Thyroid gland (tissue), 4 donors: ENCODE results near the gene ACIN1. TPM values are rescaled to one million over a fixed set of nuclear protein-coding genes. Genes with fewer than 3 reads are reported as not detected.

ENCODE experiments used
- DNase-seq, 2 donors: peaks; one replicate each; pipeline ENCODE4 v3.0.0-alpha.2; 2019
- H3K27ac ChIP-seq, 3 donors: fragments of 200-600 bp; sonication (generic); 1 replicate in 2 of 3; 2 replicates in 1 of 3; pipeline ENCODE4 v1.5.1; 2016 to 2019; ENCODE audit warnings: mild to moderate bottlenecking in 1 of 3, moderate library complexity in 1 of 3
- H3K27me3 ChIP-seq: fragments of 200-600 bp; sonication (generic); one replicate; pipeline ENCODE4 v1.5.1; 2019
- H3K36me3 ChIP-seq, 2 donors: fragments of 200-600 bp; sonication (generic); one replicate each; pipeline ENCODE4 v1.5.1; 2016 to 2019
- H3K4me1 ChIP-seq, 2 donors: fragments of 200-600 bp; sonication (generic); one replicate each; pipeline ENCODE4 v1.5.1; 2017 to 2019
- H3K4me3 ChIP-seq, 3 donors: fragments of 200-600 bp; sonication (generic); replicated peaks in 1 of 3; 1 replicate in 2 of 3; 2 replicates in 1 of 3; pipeline ENCODE4 v1.5.1; 2016; ENCODE audit warnings: mild to moderate bottlenecking in 1 of 3
- H3K9me3 ChIP-seq: fragments of 200-600 bp; sonication (generic); one replicate; pipeline ENCODE4 v1.5.1; 2017
- POLR2A ChIP-seq, 2 donors: fragments of 450-650 bp; IDR thresholded peaks; one replicate each; pipeline ENCODE4 v1.6.1; 2017; ENCODE audit warnings: antibody characterized with exemption in 2 of 2, mild to moderate bottlenecking in 2 of 2, moderate library complexity in 1 of 2
- WGBS, 2 donors: methylation state at CpG; one replicate each; pipeline ENCODE4 v1.1.5; 2017; 5-methylcytosine and 5-hydroxymethylcytosine counted together
- intact Hi-C: fragments of 100-400 bp; cut with DNase I; formaldehyde crosslinking; loops from one replicate; pipeline ENCODE4 v1.15.1; 2023
- total RNA-seq, 4 donors: library from RNA; depleted of rRNA; stranded (reverse); fragments of >200 nt; gene quantifications; one replicate each; pipeline ENCODE4 v1.2.3, GENCODE V29; 2016
- TF ChIP-seq, protein P1 (sequence below), 6 experiments: fragments of 200-600 bp in 3 of 6; fragments of 450-650 bp in 3 of 6; sonication (generic) in 3 of 6; IDR thresholded peaks; one replicate each; pipeline ENCODE4 v1.5.1; 2016 to 2019; ENCODE audit warnings: antibody characterized with exemption in 6 of 6, mild to moderate bottlenecking in 2 of 6, inconsistent platforms in 1 of 6, moderate library complexity in 1 of 6

Gene ACIN1
- total RNA-seq, 4 donors from 2014 or later, result 143 to 195 (median 152) TPM

DNA sequence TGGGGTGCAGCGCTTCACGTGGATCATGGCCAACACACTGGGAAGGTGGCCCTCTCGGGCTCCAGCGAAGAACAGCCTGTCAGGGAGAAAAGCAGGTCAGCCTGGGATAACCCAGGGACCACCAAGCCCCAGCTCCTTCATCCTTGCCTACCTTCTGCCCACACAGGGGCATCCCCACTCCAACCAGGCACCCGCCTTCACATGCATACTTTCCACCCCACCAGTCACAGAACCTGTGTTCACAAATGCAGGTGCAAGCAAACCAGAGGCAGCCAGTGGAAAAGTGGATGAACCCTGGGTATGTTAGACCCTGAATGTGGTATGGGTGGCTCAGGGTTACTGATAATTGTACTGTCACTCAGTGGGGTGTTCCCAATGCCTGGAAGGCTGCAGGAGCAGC lies 36.5 kb upstream of the ACIN1 start:
- H3K27ac ChIP-seq, result no peak overlapping the region
- no peaks in the 10 kb centered on the region for H3K27me3 ChIP-seq
- H3K4me1 ChIP-seq, result no peaks in the 10 kb centered on the region
- H3K4me3 ChIP-seq, result no peak overlapping the region
- intact Hi-C loops, result no loop called here
- TF ChIP-seq POLR2A (IDR thresholded peaks at IDR 0.05), result no peak
- TF ChIP-seq, protein P1, sequence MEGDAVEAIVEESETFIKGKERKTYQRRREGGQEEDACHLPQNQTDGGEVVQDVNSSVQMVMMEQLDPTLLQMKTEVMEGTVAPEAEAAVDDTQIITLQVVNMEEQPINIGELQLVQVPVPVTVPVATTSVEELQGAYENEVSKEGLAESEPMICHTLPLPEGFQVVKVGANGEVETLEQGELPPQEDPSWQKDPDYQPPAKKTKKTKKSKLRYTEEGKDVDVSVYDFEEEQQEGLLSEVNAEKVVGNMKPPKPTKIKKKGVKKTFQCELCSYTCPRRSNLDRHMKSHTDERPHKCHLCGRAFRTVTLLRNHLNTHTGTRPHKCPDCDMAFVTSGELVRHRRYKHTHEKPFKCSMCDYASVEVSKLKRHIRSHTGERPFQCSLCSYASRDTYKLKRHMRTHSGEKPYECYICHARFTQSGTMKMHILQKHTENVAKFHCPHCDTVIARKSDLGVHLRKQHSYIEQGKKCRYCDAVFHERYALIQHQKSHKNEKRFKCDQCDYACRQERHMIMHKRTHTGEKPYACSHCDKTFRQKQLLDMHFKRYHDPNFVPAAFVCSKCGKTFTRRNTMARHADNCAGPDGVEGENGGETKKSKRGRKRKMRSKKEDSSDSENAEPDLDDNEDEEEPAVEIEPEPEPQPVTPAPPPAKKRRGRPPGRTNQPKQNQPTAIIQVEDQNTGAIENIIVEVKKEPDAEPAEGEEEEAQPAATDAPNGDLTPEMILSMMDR (IDR thresholded peaks at IDR 0.05), result no peak
- DNase-seq, result no peak
- WGBS, 2 donors, result 50 to 67% methylated on average over 3 to 5 of the region's 5 CpGs
- H3K9me3 ChIP-seq, result no peaks in the 10 kb centered on the region
- peaks cover 0 to 16% of the 10 kb centered on the region in 2 donors for H3K36me3 ChIP-seq

DNA sequence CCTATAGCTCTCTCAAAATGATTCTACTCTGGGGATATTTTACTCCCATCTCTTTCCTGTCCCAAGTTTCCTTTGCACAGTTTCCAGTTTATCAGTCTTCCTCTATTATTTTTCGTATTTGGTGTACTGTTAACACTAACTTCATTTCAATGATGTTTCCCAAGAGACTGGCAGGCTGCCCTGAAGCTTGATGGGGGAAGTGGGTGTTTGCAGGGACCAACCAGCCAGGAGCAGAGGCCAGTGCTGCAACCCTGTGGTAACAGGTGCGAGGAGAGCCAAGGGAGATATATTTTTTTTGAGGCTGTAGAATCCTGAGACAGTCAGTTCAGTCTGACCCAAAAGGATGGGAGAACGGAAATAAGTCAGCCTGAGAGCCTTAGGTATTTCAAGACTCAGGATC lies 35.9 kb upstream of the ACIN1 start:
- WGBS, 2 donors, result 74 to 77% methylated on average over 3 of the region's 3 CpGs
- no peak for TF ChIP-seq POLR2A (IDR thresholded peaks at IDR 0.05)
- TF ChIP-seq, protein P1 (IDR thresholded peaks at IDR 0.05), result no peak
- Histone ChIP-seq H3K4me3 (no peak overlapping the region), H3K36me3 (peaks cover 0 to 16% of the 10 kb centered on the region in 2 donors), H3K9me3 (no peaks in the 10 kb centered on the region), H3K27ac (no peak overlapping the region), H3K27me3 (no peaks in the 10 kb centered on the region), H3K4me1 (no peaks in the 10 kb centered on the region)
- no peak for DNase-seq
- intact Hi-C loops, result no loop called here

DNA sequence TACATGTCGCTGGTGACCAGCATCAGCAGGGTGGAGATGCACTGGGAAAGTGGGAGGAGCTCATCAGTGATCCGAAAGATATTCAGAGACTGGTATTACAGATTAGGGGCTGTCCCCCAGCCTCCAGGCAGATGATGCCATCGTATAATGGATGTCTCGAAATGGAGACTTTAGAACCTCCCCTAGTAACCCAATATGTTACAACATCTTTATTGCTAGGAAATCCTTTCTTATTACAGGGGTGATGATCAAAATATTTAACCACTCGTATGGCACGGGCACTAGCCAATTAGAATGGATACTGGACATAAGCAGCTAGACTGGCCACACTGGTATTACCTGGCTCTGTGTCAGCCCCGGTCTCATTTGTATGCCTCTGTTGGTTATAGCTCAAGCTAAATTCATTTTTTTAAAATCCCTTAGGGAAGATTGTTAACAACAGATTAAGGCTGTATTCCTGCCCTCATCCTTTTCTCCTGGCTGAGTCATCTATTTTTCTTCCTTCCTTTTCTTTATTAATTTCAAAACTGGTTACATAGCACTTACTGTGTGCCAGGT lies 34.9 kb upstream of the ACIN1 start:
- Histone ChIP-seq H3K27ac (no peak overlapping the region), H3K4me3 (no peak overlapping the region), H3K9me3 (no peaks in the 10 kb centered on the region), H3K27me3 (no peaks in the 10 kb centered on the region), H3K36me3 (peaks cover 0 to 16% of the 10 kb centered on the region in 2 donors), H3K4me1 (no peaks in the 10 kb centered on the region)
- intact Hi-C loops, result loop anchor here (10.0 kb wide), 1 partner anchor 165 kb away; no protein-coding TSS in a partner anchor
- no peak for DNase-seq
- TF ChIP-seq, protein P1 (IDR thresholded peaks at IDR 0.05), result no peak
- TF ChIP-seq POLR2A (IDR thresholded peaks at IDR 0.05), result no peak
- WGBS, 2 donors, result 86 to 97% methylated on average over 7 of the region's 7 CpGs

DNA sequence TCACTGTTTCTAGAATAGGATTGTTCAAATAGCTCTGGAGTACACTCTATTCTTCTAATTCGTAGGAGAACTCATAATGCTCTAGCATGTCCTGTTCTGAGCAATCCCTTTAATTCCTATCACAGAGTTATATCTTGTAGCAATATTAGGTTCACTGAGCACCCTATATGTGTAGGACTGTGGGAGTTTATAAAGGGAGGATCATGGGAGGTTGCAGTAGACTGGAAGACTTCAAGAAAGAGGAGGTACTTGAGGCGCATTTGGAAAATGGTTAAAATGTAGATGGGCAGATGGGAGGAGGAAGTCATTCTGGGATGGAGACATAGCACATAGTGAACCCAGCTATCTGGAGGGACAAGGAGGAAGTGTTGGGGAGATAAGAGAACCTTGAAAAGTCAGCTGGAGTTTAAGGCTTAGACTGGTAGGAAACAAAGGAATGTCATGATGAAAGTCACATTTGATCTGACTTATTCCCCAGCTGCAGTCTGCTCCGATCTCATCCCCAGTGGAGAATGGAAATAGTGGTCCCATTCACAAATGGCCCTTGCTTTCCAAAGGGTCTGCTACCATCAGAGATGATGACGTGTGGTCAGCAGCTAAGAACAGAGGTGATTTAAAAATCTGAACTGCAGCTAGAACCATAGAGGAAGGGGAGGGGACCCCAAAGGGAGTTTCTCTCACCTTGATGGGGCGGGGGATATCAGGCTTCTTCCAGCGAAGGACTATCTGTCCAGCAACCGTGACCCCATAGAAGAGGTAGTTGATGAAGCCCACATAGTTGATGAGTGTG lies 34.2 kb upstream of the ACIN1 start:
- DNase-seq, result no peak
- Histone ChIP-seq H3K36me3 (peaks cover 0 to 16% of the 10 kb centered on the region in 2 donors), H3K27ac (no peak overlapping the region), H3K4me3 (no peak overlapping the region), H3K9me3 (no peaks in the 10 kb centered on the region), H3K27me3 (no peaks in the 10 kb centered on the region), H3K4me1 (no peaks in the 10 kb centered on the region)
- intact Hi-C loops, result loop anchor here (10.0 kb wide), 1 partner anchor 166 kb away; no protein-coding TSS in a partner anchor
- TF ChIP-seq, protein P1 (IDR thresholded peaks at IDR 0.05), result no peak
- 90 to 97% methylated on average over 7 of the region's 7 CpGs for WGBS, 2 donors

DNA sequence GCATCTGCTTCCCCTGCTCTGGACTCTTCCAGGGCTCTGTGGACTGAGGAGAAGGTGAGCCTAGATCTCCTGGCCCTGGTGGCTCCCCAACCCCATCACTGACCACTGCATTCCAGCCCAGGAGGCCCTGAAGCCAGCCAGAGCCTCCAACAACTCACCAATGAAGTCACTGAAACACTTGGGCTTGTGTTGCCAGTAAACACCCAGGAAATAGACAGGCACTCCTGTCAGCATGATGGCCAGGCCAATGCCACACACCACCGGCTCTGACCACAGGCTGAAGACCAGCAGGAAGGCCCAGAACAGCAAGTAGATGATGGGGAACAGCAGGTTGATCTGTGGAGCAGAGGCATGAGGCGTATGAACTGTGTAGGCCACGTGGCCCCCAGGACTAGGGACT lies 32.9 kb upstream of the ACIN1 start:
- peaks cover 0 to 8% of the 10 kb centered on the region in 2 donors for H3K4me1 ChIP-seq
- TF ChIP-seq, protein P1 (IDR thresholded peaks at IDR 0.05), result no peak
- no peak for TF ChIP-seq POLR2A (IDR thresholded peaks at IDR 0.05)
- no peaks in the 10 kb centered on the region for H3K9me3 ChIP-seq
- no peak overlapping the region for H3K27ac ChIP-seq
- H3K27me3 ChIP-seq, result no peaks in the 10 kb centered on the region
- intact Hi-C loops, result loop anchor here (10.0 kb wide), 1 partner anchor 167 kb away; no protein-coding TSS in a partner anchor
- peaks cover 0 to 16% of the 10 kb centered on the region in 2 donors for H3K36me3 ChIP-seq
- no peak for DNase-seq
- WGBS, 2 donors, result 90 to 91% methylated on average over 3 of the region's 3 CpGs
- H3K4me3 ChIP-seq, result no peak overlapping the region
